ENCODE data around the gene NEK11. TPM values are rescaled to one million over a fixed set of nuclear protein-coding genes. Genes with fewer than 3 reads are reported as not detected.

NEK11 gene
- polyA plus RNA-seq, 3 donors = 0.31 to 0.56 (median 0.43) TPM

- H3K27ac ChIP-seq (ENCODE audit: low read depth in 1 of 2, low read length in 2 of 2) = no peak overlapping the region
- H3K4me3 ChIP-seq (replicated peaks in 1 of 3; ENCODE audit: low read depth in 2 of 3, low read length in 3 of 3) = no peak overlapping the region
- no CpG with 5 or more reads among the region's 1 CpG for WGBS (ENCODE audit: insufficient coverage)
- Mint-ChIP-seq H3K27ac (no peak overlapping the region), H3K27me3 (ENCODE audit: low read depth in 3 of 3) (peaks cover 2 to 3% (median 2%) of the 10 kb centered on the region in 3 donors), H3K4me3 (no peak overlapping the region), H3K9me3 (no peaks in the 10 kb centered on the region), H3K36me3 (no peaks in the 10 kb centered on the region), H3K4me1 (peaks cover 5% of the 10 kb centered on the region)
- no peaks in the 10 kb centered on the region for H3K9me3 ChIP-seq (replicated peaks in 1 of 2; ENCODE audit: control insufficient read depth in 1 of 2, insufficient read depth in 1 of 2, low read length in 2 of 2)
- no peak overlapping the region for H2AFZ ChIP-seq (ENCODE audit: insufficient read depth, low read depth, low read length, poor library complexity, severe bottlenecking)
- no peaks in the 10 kb centered on the region for H3K36me3 ChIP-seq (replicated peaks in 1 of 2; ENCODE audit: control insufficient read depth in 1 of 2, insufficient read depth in 2 of 2, low read length in 2 of 2)
- H3K4me1 ChIP-seq (ENCODE audit: control insufficient read depth in 1 of 2, insufficient read depth in 2 of 2, low read length in 2 of 2) = no peaks in the 10 kb centered on the region
- intact Hi-C loops (cut with micrococcal nuclease) = no loop called here
- H4K20me1 ChIP-seq (ENCODE audit: insufficient read depth, low read length) = no peaks in the 10 kb centered on the region
- no peak for TF ChIP-seq CTCF (IDR thresholded peaks at IDR 0.05)
- DNase-seq = no peak
- no peaks in the 10 kb centered on the region for H3K27me3 ChIP-seq (ENCODE audit: control insufficient read depth in 2 of 2, insufficient read depth in 2 of 2, low read length in 2 of 2)
- no peak overlapping the region for H3K4me2 ChIP-seq (replicated peaks; ENCODE audit: extremely low read depth, low read length, poor library complexity, severe bottlenecking)
- H3K79me2 ChIP-seq (ENCODE audit: insufficient read depth, low read length) = no peaks in the 10 kb centered on the region
- no peak overlapping the region for H3K9ac ChIP-seq (ENCODE audit: insufficient read depth, low read length, poor library complexity, severe bottlenecking)
Measured at GRCh38 chr3:131275556-131275955, 248.9 kb downstream of the NEK11 start.

- WGBS (ENCODE audit: insufficient coverage) = 100% methylated on average over 1 of the region's 2 CpGs
- no peak overlapping the region for H2AFZ ChIP-seq (ENCODE audit: insufficient read depth, low read depth, low read length, poor library complexity, severe bottlenecking)
- no peaks in the 10 kb centered on the region for H3K27me3 ChIP-seq (ENCODE audit: control insufficient read depth in 2 of 2, insufficient read depth in 2 of 2, low read length in 2 of 2)
- no peaks in the 10 kb centered on the region for H3K79me2 ChIP-seq (ENCODE audit: insufficient read depth, low read length)
- no peak overlapping the region for H3K4me3 ChIP-seq (replicated peaks in 1 of 3; ENCODE audit: low read depth in 2 of 3, low read length in 3 of 3)
- TF ChIP-seq CTCF (IDR thresholded peaks at IDR 0.05) = no peak
- H3K9ac ChIP-seq (ENCODE audit: insufficient read depth, low read length, poor library complexity, severe bottlenecking) = no peak overlapping the region
- no peak for DNase-seq
- Mint-ChIP-seq H3K9me3 (no peaks in the 10 kb centered on the region), H3K27ac (no peak overlapping the region), H3K27me3 (ENCODE audit: low read depth in 3 of 3) (peaks cover 0 to 2% (median 0%) of the 10 kb centered on the region in 3 donors), H3K4me3 (no peak overlapping the region), H3K36me3 (no peaks in the 10 kb centered on the region), H3K4me1 (peaks cover 5% of the 10 kb centered on the region)
- intact Hi-C loops (cut with micrococcal nuclease) = no loop called here
- no peak overlapping the region for H3K4me2 ChIP-seq (replicated peaks; ENCODE audit: extremely low read depth, low read length, poor library complexity, severe bottlenecking)
- no peaks in the 10 kb centered on the region for H3K9me3 ChIP-seq (replicated peaks in 1 of 2; ENCODE audit: control insufficient read depth in 1 of 2, insufficient read depth in 1 of 2, low read length in 2 of 2)
- no peaks in the 10 kb centered on the region for H3K4me1 ChIP-seq (ENCODE audit: control insufficient read depth in 1 of 2, insufficient read depth in 2 of 2, low read length in 2 of 2)
- H4K20me1 ChIP-seq (ENCODE audit: insufficient read depth, low read length) = no peaks in the 10 kb centered on the region
- H3K27ac ChIP-seq (ENCODE audit: low read depth in 1 of 2, low read length in 2 of 2) = no peak overlapping the region
- H3K36me3 ChIP-seq (replicated peaks in 1 of 2; ENCODE audit: control insufficient read depth in 1 of 2, insufficient read depth in 2 of 2, low read length in 2 of 2) = no peaks in the 10 kb centered on the region
Measured at GRCh38 chr3:131277836-131278497, 251.3 kb downstream of the NEK11 start.
